Erythroblast (primary cell): ENCODE measurements around the gene RTN3.

Experiments used
- GATA1 ChIP-seq: IDR thresholded peaks from 2 replicates; pipeline ENCODE4 v1.6.1; 2011; ENCODE audit warnings: low read depth, mild to moderate bottlenecking, control low read depth, low read length, moderate library complexity
- POLR2A ChIP-seq: IDR thresholded peaks from 2 replicates; pipeline ENCODE4 v1.6.1; 2011; ENCODE audit warnings: mild to moderate bottlenecking, low read length

DNA sequence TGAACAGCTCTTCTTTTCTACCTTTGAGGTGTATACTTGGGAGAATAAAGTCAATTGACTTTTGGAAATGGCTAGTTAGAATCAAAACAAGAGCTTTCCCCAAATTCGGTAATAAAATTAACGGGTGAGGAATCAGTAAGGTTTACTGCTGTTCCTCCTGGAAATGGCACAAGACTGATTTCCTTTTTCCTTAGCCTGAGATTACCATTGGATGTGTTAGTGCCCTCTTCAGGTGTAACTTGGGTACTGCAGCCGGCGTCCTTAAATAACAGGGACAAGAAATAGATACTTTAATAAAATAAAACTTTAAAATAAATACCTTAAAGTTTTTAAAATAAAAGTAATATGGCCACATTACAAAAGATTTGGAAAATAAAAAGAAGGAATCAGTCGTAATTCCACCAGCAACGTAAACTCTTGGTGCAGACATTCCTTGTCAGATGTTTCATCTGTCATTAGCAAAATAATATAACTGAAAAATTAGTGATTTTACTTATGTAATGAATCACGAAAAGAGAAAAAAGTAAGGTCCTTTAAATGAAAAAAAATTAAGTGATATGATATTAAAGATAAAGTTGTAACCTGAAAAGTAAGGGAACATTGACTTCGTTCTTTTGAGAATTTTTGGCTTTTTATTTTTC, 57.5 kb downstream of the RTN3 start:
- TF ChIP-seq POLR2A (no peak), GATA1 (no peak)
